ENCODE results near the gene COG4. TPM values are rescaled to one million over a fixed set of nuclear protein-coding genes. Genes with fewer than 3 reads are reported as not detected.
A peak's percentile ranks its signal among the peaks of the same experiment; 100 is the strongest.

The COG4 gene
- total RNA-seq, 1 donor from 2014 or later = 57.6 TPM

GRCh38 chr16:70463235-70463634 lies 60.1 kb downstream of the COG4 start:
- no peak overlapping the region for H3K4me3 ChIP-seq (ENCODE audit: low read depth, low read length)
- DNase-seq (ENCODE audit: low read depth) = no peak
- TF ChIP-seq CTCF (conservative IDR thresholded peaks at IDR 0.05; ENCODE audit: low read depth, low read length) = no peak

- no peak for TF ChIP-seq CTCF (conservative IDR thresholded peaks at IDR 0.05; ENCODE audit: low read depth, low read length)
- no peak for DNase-seq (ENCODE audit: low read depth)
- no peak overlapping the region for H3K4me3 ChIP-seq (ENCODE audit: low read depth, low read length)
Observed at GRCh38 chr16:70460737-70461261, 62.6 kb downstream of the COG4 start.

- no peak for DNase-seq (ENCODE audit: low read depth)
- no peak for TF ChIP-seq CTCF (conservative IDR thresholded peaks at IDR 0.05; ENCODE audit: low read depth, low read length)
- no peak overlapping the region for H3K4me3 ChIP-seq (ENCODE audit: low read depth, low read length)
Observed at GRCh38 chr16:70457446-70458166, 65.7 kb downstream of the COG4 start.

- H3K4me3 ChIP-seq (ENCODE audit: low read depth, low read length) = no peak overlapping the region
- TF ChIP-seq CTCF (conservative IDR thresholded peaks at IDR 0.05; ENCODE audit: low read depth, low read length) = no peak
- DNase-seq (ENCODE audit: low read depth) = no peak
Observed at GRCh38 chr16:70455910-70456309, 67.4 kb downstream of the COG4 start.

- peak; percentile 26 for DNase-seq (ENCODE audit: low read depth)
- H3K4me3 ChIP-seq (ENCODE audit: low read depth, low read length) = peak within 1 kb of the TSS; percentile 97
Observed at GRCh38 chr16:70454222-70455034, 68.9 kb downstream of the COG4 start, which contains the start of gene FCSK. Gene FCSK, plus strand, starts transcription at chr16:70454595. Its CDS starts 8,596 bp downstream, at chr16:70463191.

GRCh38 chr16:70453892-70454221 lies 69.5 kb downstream of the COG4 start:
- TF ChIP-seq CTCF (conservative IDR thresholded peaks at IDR 0.05; ENCODE audit: low read depth, low read length) = no peak
- no peak for DNase-seq (ENCODE audit: low read depth)
- peak overlapping the region; percentile 97 for H3K4me3 ChIP-seq (ENCODE audit: low read depth, low read length)

More at GRCh38 chr16:70454222-70455034, 68.9 kb downstream of the COG4 start, which contains the start of gene FCSK:
- no peak for TF ChIP-seq CTCF (conservative IDR thresholded peaks at IDR 0.05; ENCODE audit: low read depth, low read length)
